ENCODE results near the gene SHTN1.

Gene SHTN1

DNA sequence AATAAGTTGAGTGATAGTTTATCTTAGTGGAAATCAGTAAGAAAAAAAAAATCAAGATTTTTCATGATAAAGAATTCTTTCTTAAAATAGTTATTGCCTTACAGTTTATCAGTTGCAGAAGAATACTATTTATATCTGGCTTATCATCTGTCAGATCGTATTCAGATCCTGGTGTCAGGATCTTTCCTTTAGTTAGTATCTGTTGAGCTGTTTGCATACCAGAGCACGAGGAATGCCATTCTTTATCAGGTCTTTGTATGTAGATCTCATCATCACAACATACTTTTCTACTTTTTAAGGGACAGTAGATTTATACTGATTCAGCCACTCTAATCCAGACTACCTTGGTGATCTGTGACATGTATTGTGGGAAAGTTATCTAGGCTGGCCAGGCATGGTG, 143.2 kb downstream of the SHTN1 start:
- no peaks in the 10 kb centered on the region for H3K9me3 ChIP-seq (ENCODE audit: control insufficient read depth, insufficient read depth, low read length)
- no peaks in the 10 kb centered on the region for H3K79me2 ChIP-seq (ENCODE audit: control insufficient read depth, low read length)
- no peaks in the 10 kb centered on the region for H3K4me1 ChIP-seq (ENCODE audit: control insufficient read depth, low read length)
- no peak overlapping the region for H3K4me2 ChIP-seq (ENCODE audit: low read length)
- no peaks in the 10 kb centered on the region for H3K27me3 ChIP-seq (ENCODE audit: control insufficient read depth, low read length)
- no peaks in the 10 kb centered on the region for H3K9me2 ChIP-seq (replicated peaks; ENCODE audit: control insufficient read depth, low read length)
- H3K36me3 ChIP-seq (ENCODE audit: control insufficient read depth, low read length): no peaks in the 10 kb centered on the region
- no peaks in the 10 kb centered on the region for H4K20me1 ChIP-seq (ENCODE audit: control insufficient read depth, insufficient read depth, low read depth, low read length)
- TF ChIP-seq EZH2phosphoT487 (IDR thresholded peaks at IDR 0.05; ENCODE audit: borderline replicate concordance, low read length): no peak
- no peaks in the 10 kb centered on the region for H3F3A ChIP-seq (ENCODE audit: control insufficient read depth, insufficient read depth)
- no peak overlapping the region for H3K4me3 ChIP-seq (ENCODE audit: low read length)
- H3K27ac ChIP-seq (ENCODE audit: low read depth, low read length): no peak overlapping the region

DNA sequence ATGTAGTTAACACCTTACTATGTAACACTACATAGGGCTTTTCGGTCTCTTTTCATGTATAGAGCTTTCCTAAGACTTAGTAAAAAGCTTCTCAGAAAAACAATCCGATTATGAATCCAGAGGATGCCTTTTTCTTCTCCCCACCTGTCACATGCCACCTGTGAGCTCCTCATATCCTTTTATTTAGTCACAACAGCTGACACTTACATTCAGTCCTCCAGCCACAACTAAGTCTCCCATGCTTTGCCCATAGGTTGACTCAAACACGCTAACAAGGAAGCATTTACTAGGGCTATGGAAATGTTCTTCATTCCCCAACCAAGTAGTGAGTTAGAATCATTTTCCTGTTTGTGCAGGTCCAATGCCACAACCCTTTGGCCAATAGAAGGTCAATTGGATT, 147.8 kb downstream of the SHTN1 start:
- H3K79me2 ChIP-seq (ENCODE audit: control insufficient read depth, low read length): no peaks in the 10 kb centered on the region
- H3K4me3 ChIP-seq (ENCODE audit: low read length): no peak overlapping the region
- H3K4me2 ChIP-seq (ENCODE audit: low read length): no peak overlapping the region
- H3K9me2 ChIP-seq (replicated peaks; ENCODE audit: control insufficient read depth, low read length): no peaks in the 10 kb centered on the region; the same call in 1 of the 2 replicates
- no peaks in the 10 kb centered on the region for H3K27me3 ChIP-seq (ENCODE audit: control insufficient read depth, low read length)
- H3F3A ChIP-seq (ENCODE audit: control insufficient read depth, insufficient read depth): no peaks in the 10 kb centered on the region
- H3K9me3 ChIP-seq (ENCODE audit: control insufficient read depth, insufficient read depth, low read length): no peaks in the 10 kb centered on the region
- no peaks in the 10 kb centered on the region for H3K4me1 ChIP-seq (ENCODE audit: control insufficient read depth, low read length)
- no peaks in the 10 kb centered on the region for H4K20me1 ChIP-seq (ENCODE audit: control insufficient read depth, insufficient read depth, low read depth, low read length)
- no peak for TF ChIP-seq EZH2phosphoT487 (IDR thresholded peaks at IDR 0.05; ENCODE audit: borderline replicate concordance, low read length)
- TF ChIP-seq, protein P1, sequence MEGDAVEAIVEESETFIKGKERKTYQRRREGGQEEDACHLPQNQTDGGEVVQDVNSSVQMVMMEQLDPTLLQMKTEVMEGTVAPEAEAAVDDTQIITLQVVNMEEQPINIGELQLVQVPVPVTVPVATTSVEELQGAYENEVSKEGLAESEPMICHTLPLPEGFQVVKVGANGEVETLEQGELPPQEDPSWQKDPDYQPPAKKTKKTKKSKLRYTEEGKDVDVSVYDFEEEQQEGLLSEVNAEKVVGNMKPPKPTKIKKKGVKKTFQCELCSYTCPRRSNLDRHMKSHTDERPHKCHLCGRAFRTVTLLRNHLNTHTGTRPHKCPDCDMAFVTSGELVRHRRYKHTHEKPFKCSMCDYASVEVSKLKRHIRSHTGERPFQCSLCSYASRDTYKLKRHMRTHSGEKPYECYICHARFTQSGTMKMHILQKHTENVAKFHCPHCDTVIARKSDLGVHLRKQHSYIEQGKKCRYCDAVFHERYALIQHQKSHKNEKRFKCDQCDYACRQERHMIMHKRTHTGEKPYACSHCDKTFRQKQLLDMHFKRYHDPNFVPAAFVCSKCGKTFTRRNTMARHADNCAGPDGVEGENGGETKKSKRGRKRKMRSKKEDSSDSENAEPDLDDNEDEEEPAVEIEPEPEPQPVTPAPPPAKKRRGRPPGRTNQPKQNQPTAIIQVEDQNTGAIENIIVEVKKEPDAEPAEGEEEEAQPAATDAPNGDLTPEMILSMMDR (IDR thresholded peaks at IDR 0.05; ENCODE audit: low read depth, low read length, poor library complexity, severe bottlenecking): no peak
- H3K27ac ChIP-seq (ENCODE audit: low read depth, low read length): no peak overlapping the region
- H3K36me3 ChIP-seq (ENCODE audit: control insufficient read depth, low read length): no peaks in the 10 kb centered on the region

DNA sequence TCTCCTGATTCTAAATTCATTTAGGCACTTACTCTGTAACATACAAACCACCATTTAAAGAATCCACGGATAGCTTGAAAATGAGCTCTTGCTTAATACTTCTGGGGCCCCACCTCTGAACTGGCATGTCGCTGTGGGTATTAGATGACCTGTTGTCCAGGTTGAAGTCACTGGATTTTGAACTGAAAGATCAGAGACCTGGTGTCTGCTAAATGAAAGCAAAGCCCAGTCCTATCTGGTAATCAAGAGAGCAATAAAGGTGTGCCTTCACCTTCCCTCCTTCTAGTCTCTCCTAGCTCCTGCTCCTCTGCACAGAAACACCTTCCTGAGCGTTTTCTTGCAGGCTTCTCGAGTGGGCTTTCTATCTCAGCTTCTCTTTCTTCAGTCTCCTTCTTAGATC, 151.3 kb downstream of the SHTN1 start:
- H3K79me2 ChIP-seq (ENCODE audit: control insufficient read depth, low read length): peaks cover 5% of the 10 kb centered on the region
- no peak overlapping the region for H3K27ac ChIP-seq (ENCODE audit: low read depth, low read length)
- peaks cover 5% of the 10 kb centered on the region; the same call in 1 of the 2 replicates for H3K36me3 ChIP-seq (ENCODE audit: control insufficient read depth, low read length)
- no peak overlapping the region for H3K4me2 ChIP-seq (ENCODE audit: low read length)
- TF ChIP-seq, protein P1 (IDR thresholded peaks at IDR 0.05; ENCODE audit: low read depth, low read length, poor library complexity, severe bottlenecking): no peak
- no peak for TF ChIP-seq EZH2phosphoT487 (IDR thresholded peaks at IDR 0.05; ENCODE audit: borderline replicate concordance, low read length)
- H3F3A ChIP-seq (ENCODE audit: control insufficient read depth, insufficient read depth): peaks cover 5% of the 10 kb centered on the region
- H4K20me1 ChIP-seq (ENCODE audit: control insufficient read depth, insufficient read depth, low read depth, low read length): no peaks in the 10 kb centered on the region
- H3K4me1 ChIP-seq (ENCODE audit: control insufficient read depth, low read length): peaks cover 13% of the 10 kb centered on the region
- H3K4me3 ChIP-seq (ENCODE audit: low read length): no peak overlapping the region
- H3K9me3 ChIP-seq (ENCODE audit: control insufficient read depth, insufficient read depth, low read length): no peaks in the 10 kb centered on the region
- no peaks in the 10 kb centered on the region; the same call in 1 of the 2 replicates for H3K9me2 ChIP-seq (replicated peaks; ENCODE audit: control insufficient read depth, low read length)
- no peaks in the 10 kb centered on the region for H3K27me3 ChIP-seq (ENCODE audit: control insufficient read depth, low read length)

DNA sequence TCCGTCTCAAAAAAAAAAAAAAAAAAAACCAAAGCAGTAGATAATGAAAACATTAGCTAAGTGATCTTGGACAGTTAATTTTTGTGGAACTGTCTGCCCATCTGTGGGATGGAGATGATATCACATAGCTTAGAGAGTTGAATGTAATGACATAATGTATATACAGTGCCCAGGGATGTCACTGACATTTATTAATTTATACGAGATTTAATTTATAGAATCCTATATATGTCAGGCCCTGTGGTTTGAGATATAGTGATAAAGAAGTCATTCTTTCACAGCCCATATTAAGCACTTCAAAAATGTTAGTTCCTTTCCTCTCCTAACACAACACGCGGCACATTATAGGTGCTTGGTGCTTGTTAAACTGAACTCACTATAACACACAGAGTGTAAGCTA, 151.7 kb downstream of the SHTN1 start:
- no peak for TF ChIP-seq EZH2phosphoT487 (IDR thresholded peaks at IDR 0.05; ENCODE audit: borderline replicate concordance, low read length)
- TF ChIP-seq, protein P1 (IDR thresholded peaks at IDR 0.05; ENCODE audit: low read depth, low read length, poor library complexity, severe bottlenecking): no peak
- peaks cover 5% of the 10 kb centered on the region for H3K79me2 ChIP-seq (ENCODE audit: control insufficient read depth, low read length)
- no peaks in the 10 kb centered on the region for H3K9me3 ChIP-seq (ENCODE audit: control insufficient read depth, insufficient read depth, low read length)
- no peak overlapping the region for H3K4me3 ChIP-seq (ENCODE audit: low read length)
- no peaks in the 10 kb centered on the region for H4K20me1 ChIP-seq (ENCODE audit: control insufficient read depth, insufficient read depth, low read depth, low read length)
- H3K36me3 ChIP-seq (ENCODE audit: control insufficient read depth, low read length): peaks cover 5% of the 10 kb centered on the region; the same call in 1 of the 2 replicates
- H3K9me2 ChIP-seq (replicated peaks; ENCODE audit: control insufficient read depth, low read length): no peaks in the 10 kb centered on the region; the same call in 1 of the 2 replicates
- no peak overlapping the region for H3K27ac ChIP-seq (ENCODE audit: low read depth, low read length)
- H3K4me2 ChIP-seq (ENCODE audit: low read length): no peak overlapping the region
- no peaks in the 10 kb centered on the region for H3K27me3 ChIP-seq (ENCODE audit: control insufficient read depth, low read length)
- H3K4me1 ChIP-seq (ENCODE audit: control insufficient read depth, low read length): peaks cover 17% of the 10 kb centered on the region
- H3F3A ChIP-seq (ENCODE audit: control insufficient read depth, insufficient read depth): peaks cover 9% of the 10 kb centered on the region

All from DOHH2 (cell line).